GM21825 (cell line): Measurements from ENCODE around the gene TRIM42.
A peak's percentile ranks its signal among the peaks of the same experiment; 100 is the strongest.

ENCODE experiments used
- ATAC-seq: cut with Tn5 transposase; IDR thresholded peaks from one replicate; pipeline ENCODE4 v1.9.1; 2021; ENCODE audit warnings: mild to moderate bottlenecking, moderate library complexity; ENCODE audit not compliant: unreplicated experiment

The TRIM42 gene

GRCh38 chr3:140709751-140710150, 31.9 kb downstream of the TRIM42 start:
- no peak for ATAC-seq

GRCh38 chr3:140710711-140711389, 33.0 kb downstream of the TRIM42 start:
- no peak for ATAC-seq

- ATAC-seq: no peak
Observed at GRCh38 chr3:140711390-140712035, 33.6 kb downstream of the TRIM42 start.

GRCh38 chr3:140712301-140712700, 34.4 kb downstream of the TRIM42 start:
- no peak for ATAC-seq

GRCh38 chr3:140715035-140715434, 37.2 kb downstream of the TRIM42 start:
- ATAC-seq: no peak

GRCh38 chr3:140717921-140718320, 40.1 kb downstream of the TRIM42 start:
- no peak for ATAC-seq

- ATAC-seq: no peak
Observed at GRCh38 chr3:140719841-140720614, 42.2 kb downstream of the TRIM42 start.

- ATAC-seq: no peak
Observed at GRCh38 chr3:140723576-140723975, 45.7 kb downstream of the TRIM42 start.

- peak; percentile 87 for ATAC-seq
Observed at GRCh38 chr3:140724856-140725812, 47.3 kb downstream of the TRIM42 start.

GRCh38 chr3:140726066-140726465, 48.2 kb downstream of the TRIM42 start:
- ATAC-seq: no peak

- no peak for ATAC-seq
Observed at GRCh38 chr3:140727886-140728285, 50.0 kb downstream of the TRIM42 start.

GRCh38 chr3:140731440-140732119, 53.7 kb downstream of the TRIM42 start:
- peak; percentile 82 for ATAC-seq

GRCh38 chr3:140733623-140734022, 55.8 kb downstream of the TRIM42 start:
- no peak for ATAC-seq

GRCh38 chr3:140736863-140737460, 59.1 kb downstream of the TRIM42 start:
- no peak for ATAC-seq

GRCh38 chr3:140742116-140742515, 64.3 kb downstream of the TRIM42 start:
- no peak for ATAC-seq

GRCh38 chr3:140748171-140748570, 70.3 kb downstream of the TRIM42 start:
- no peak for ATAC-seq

- ATAC-seq: no peak
Observed at GRCh38 chr3:140748903-140749302, 71.0 kb downstream of the TRIM42 start.
